Epithelial cell of proximal tubule (primary cell): Measurements from ENCODE around the gene ARHGAP4. TPM values are rescaled to one million over a fixed set of nuclear protein-coding genes. Genes with fewer than 3 reads are reported as not detected.
A peak's percentile ranks its signal among the peaks of the same experiment; 100 is the strongest.

Experiments
- DNase-seq: peaks from one replicate; pipeline ENCODE4 v3.0.0-alpha.2; 2011; ENCODE audit warnings: low read depth
- H3K4me3 ChIP-seq: 2 replicates; pipeline ENCODE4 v1.5.1; 2011; ENCODE audit warnings: low read depth, mild to moderate bottlenecking, low read length
- CTCF ChIP-seq: conservative IDR thresholded peaks from 2 replicates; pipeline ENCODE4 v1.5.1; 2012; ENCODE audit warnings: low read depth, mild to moderate bottlenecking, low read length
- total RNA-seq: library from RNA; depleted of rRNA; stranded (reverse); fragments of >200 nt; gene quantifications from 2 replicates; pipeline ENCODE4 v1.2.3, GENCODE V29; 2015

Gene ARHGAP4
- total RNA-seq, 1 donor from 2014 or later: 20.2 TPM

- TF ChIP-seq CTCF: no peak
- no peak for DNase-seq
These were observed 24.1 kb upstream of the ARHGAP4 start for GRCh38 chrX:153950127-153950526.

GRCh38 chrX:153948847-153949805 is 23.1 kb upstream of the ARHGAP4 start:
- DNase-seq: no peak
- no peak for TF ChIP-seq CTCF

More at GRCh38 chrX:153950127-153950526, 24.1 kb upstream of the ARHGAP4 start:
- H3K4me3 ChIP-seq: no peak overlapping the region

GRCh38 chrX:153948002-153948466 is 22.0 kb upstream of the ARHGAP4 start:
- DNase-seq: no peak
- no peak overlapping the region for H3K4me3 ChIP-seq
- no peak for TF ChIP-seq CTCF

More at GRCh38 chrX:153948847-153949805, 23.1 kb upstream of the ARHGAP4 start:
- H3K4me3 ChIP-seq: no peak overlapping the region

- no peak overlapping the region for H3K4me3 ChIP-seq
- no peak for DNase-seq
- peak; percentile 80 for TF ChIP-seq CTCF
These were observed 21.1 kb upstream of the ARHGAP4 start for GRCh38 chrX:153947009-153947769.

- no peak for DNase-seq
- TF ChIP-seq CTCF: no peak
- H3K4me3 ChIP-seq: no peak overlapping the region
These were observed 20.2 kb upstream of the ARHGAP4 start for GRCh38 chrX:153945956-153946943.

GRCh38 chrX:153944800-153945150 is 18.7 kb upstream of the ARHGAP4 start:
- peak overlapping the region; percentile 56 for H3K4me3 ChIP-seq
- no peak for DNase-seq
- TF ChIP-seq CTCF: no peak
